ENCODE results near the gene ALDH9A1. TPM values are rescaled to one million over a fixed set of nuclear protein-coding genes. Genes with fewer than 3 reads are reported as not detected.
"Not testable (repeated sequence)": the region's sequence is repeated elsewhere in the genome, so short reads cannot be mapped to it uniquely, and the experiment has no call there.

Gene ALDH9A1
- 40.5 TPM for polyA plus RNA-seq (2013, experiment 1 of 2)
- polyA plus RNA-seq (2013, experiment 2 of 2): 42.0 TPM

DNA sequence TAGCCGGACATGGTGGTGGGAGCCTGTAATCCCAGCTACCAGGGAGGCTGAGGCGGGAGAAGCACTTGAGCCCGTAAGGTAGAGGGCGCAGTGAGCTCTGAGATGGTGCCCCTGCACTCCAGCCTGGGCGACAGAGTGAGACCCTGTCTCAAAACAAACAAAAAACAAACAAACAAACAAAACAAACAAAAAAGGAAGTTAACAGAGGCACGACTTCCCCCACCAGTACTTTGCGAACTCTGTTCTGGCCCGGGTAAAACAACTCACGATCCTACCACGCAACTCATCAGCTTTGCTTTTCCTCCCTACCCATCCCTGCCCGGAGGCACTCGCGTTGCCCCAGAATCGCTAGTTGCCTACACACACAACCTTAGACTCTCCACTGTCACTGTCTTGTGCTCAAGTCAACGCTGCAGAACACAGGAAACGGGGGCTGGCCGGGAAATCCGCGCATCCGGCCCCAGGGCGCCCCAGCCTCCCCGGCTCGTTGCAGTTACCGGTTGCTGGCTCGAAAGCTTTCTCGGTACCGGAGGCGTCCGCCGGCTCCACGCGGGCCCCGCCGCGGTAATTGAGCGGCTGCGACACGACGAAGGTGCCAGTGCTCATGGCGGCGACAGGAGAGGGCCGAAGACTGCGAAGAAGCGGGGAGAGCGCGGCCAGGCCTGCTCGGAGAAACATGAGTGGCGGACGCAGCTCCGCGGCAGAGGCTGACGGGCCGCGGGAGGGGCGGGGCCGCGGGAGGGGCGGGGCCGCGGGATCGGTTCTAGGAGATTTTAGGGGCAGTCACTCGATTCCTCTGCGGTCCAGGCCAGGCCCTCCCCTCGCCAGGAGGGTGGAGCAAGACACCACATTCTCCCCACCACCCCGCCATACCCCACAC lies at the start of gene ALDH9A1:
Gene ALDH9A1 (minus strand): TSS at position 682 of the 880 bp plus-strand sequence. CDS start 4 bp downstream, at position 678.
- Histone ChIP-seq H3K4me2 (ENCODE audit: insufficient read depth, low read length, poor library complexity, severe bottlenecking) (peak within 1 kb of the TSS; percentile 80), H2AFZ (ENCODE audit: low read length) (peak within 1 kb of the TSS; percentile 88), H4K8ac (ENCODE audit: low read depth, low read length) (no peak within 1 kb of the TSS), H3K36me3 (replicated peaks in 1 of 2; ENCODE audit: control insufficient read depth in 2 of 2, insufficient read depth in 2 of 2, low read length in 2 of 2) (peaks cover 0 to 9% of the 10 kb centered on the region in 2 donors), H3K23ac (ENCODE audit: low read depth, low read length, poor library complexity) (peak within 1 kb of the TSS; percentile 98), H2BK15ac (ENCODE audit: low read length) (peak within 1 kb of the TSS; percentile 21), H3K27ac (replicated peaks; ENCODE audit: low read length) (peak within 1 kb of the TSS; percentile 88), H3K9ac (ENCODE audit: low read depth, low read length, poor library complexity) (peak within 1 kb of the TSS; percentile 98), H3K27me3 (ENCODE audit: control insufficient read depth in 3 of 3, insufficient read depth in 3 of 3, low read depth in 1 of 3, low read length in 3 of 3) (no peaks in the 10 kb centered on the region), H3K18ac (ENCODE audit: low read length) (peak within 1 kb of the TSS; percentile 99), H2BK12ac (ENCODE audit: low read length) (no peak within 1 kb of the TSS), H2BK5ac (ENCODE audit: low read length) (peak within 1 kb of the TSS; percentile 77), H3K4me3 (ENCODE audit: low read length in 2 of 2) (peak within 1 kb of the TSS; percentile 98 to 99), H2BK120ac (ENCODE audit: low read depth, low read length) (peak within 1 kb of the TSS; percentile 78), H2AK5ac (ENCODE audit: low read depth, low read length) (no peak within 1 kb of the TSS), H3K4ac (ENCODE audit: low read length) (no peak within 1 kb of the TSS), H3K79me1 (ENCODE audit: low read depth, low read length) (no peaks in the 10 kb centered on the region), H3K14ac (ENCODE audit: low read length) (peak within 1 kb of the TSS; percentile 94), H4K91ac (ENCODE audit: low read depth, low read length, poor library complexity) (no peak within 1 kb of the TSS), H3K9me3 (replicated peaks in 1 of 2; ENCODE audit: control insufficient read depth in 2 of 2, insufficient read depth in 1 of 2, low read depth in 1 of 2, low read length in 2 of 2) (peaks cover 0 to 4% of the 10 kb centered on the region in 2 donors), H3K4me1 (ENCODE audit: control insufficient read depth in 2 of 2, insufficient read depth in 1 of 2, low read depth in 1 of 2, low read length in 2 of 2) (no peaks in the 10 kb centered on the region)
- DNase-seq (ENCODE audit: low spot score): peak; percentile 77
- WGBS, 2 donors (ENCODE audit: extremely low coverage in 2 of 2, insufficient read length in 2 of 2, insufficient replicate concordance in 1 of 2): no CpG with 5 or more reads among the region's 65 CpGs

DNA sequence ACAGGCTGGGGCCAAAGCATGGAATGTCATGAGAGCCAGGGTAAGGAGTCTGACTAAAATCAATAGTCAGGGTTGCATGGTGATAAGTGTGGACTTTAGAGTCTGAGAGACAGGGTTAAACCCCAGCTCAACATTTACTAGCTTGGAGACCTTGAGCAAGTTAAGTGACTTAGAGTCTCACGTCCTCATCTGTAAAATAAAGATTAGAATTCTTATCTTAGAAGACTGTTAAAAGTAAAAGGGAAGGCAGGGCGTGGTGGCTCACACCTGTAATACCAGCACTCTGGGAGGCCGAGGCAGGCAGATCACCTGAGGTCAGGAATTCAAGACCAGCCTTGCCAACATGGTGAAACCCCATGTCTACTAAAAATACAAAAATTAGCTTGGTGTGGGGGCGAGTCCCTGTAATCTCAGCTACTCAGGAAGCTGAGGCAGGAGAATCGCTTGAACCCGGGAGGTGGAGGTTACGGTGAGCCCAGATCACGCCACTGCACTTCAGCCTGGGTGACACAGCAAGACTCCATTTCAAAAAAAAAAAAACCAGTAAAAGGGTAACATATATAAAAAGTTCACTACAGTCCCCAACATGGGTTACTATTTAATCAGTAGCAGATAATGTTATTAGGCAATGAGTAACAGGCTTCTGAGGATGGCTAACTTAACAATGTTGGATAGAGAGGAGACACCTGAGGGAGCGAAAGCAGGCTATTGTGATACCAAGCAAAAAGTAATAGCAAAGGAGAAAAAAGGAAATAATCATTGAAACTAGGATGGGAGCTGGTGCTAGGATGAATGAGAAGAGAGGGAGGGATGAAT lies 49.5 kb upstream of the ALDH9A1 start:
- H4K8ac ChIP-seq (ENCODE audit: low read depth, low read length): no peak overlapping the region
- no peak overlapping the region for H3K27ac ChIP-seq (replicated peaks; ENCODE audit: low read length)
- H3K27me3 ChIP-seq (ENCODE audit: control insufficient read depth in 3 of 3, insufficient read depth in 3 of 3, low read depth in 1 of 3, low read length in 3 of 3): no peaks in the 10 kb centered on the region
- no peaks in the 10 kb centered on the region for H3K9me3 ChIP-seq (replicated peaks in 1 of 2; ENCODE audit: control insufficient read depth in 2 of 2, insufficient read depth in 1 of 2, low read depth in 1 of 2, low read length in 2 of 2)
- H3K23ac ChIP-seq (ENCODE audit: low read depth, low read length, poor library complexity): no peak overlapping the region
- H3K14ac ChIP-seq (ENCODE audit: low read length): no peak overlapping the region
- no peak for DNase-seq (ENCODE audit: low spot score)
- H3K18ac ChIP-seq (ENCODE audit: low read length): no peak overlapping the region
- WGBS, 2 donors (ENCODE audit: extremely low coverage in 2 of 2, insufficient read length in 2 of 2, insufficient replicate concordance in 1 of 2): no CpG with 5 or more reads among the region's 9 CpGs
- no peak overlapping the region for H3K4me2 ChIP-seq (ENCODE audit: insufficient read depth, low read length, poor library complexity, severe bottlenecking)
- H3K4me1 ChIP-seq (ENCODE audit: control insufficient read depth in 2 of 2, insufficient read depth in 1 of 2, low read depth in 1 of 2, low read length in 2 of 2): no peaks in the 10 kb centered on the region
- no peak overlapping the region for H2BK5ac ChIP-seq (ENCODE audit: low read length)
- no peak overlapping the region for H3K4me3 ChIP-seq (ENCODE audit: low read length in 2 of 2)
- no peaks in the 10 kb centered on the region for H3K79me1 ChIP-seq (ENCODE audit: low read depth, low read length)
- peaks cover 0 to 51% of the 10 kb centered on the region in 2 donors for H3K36me3 ChIP-seq (replicated peaks in 1 of 2; ENCODE audit: control insufficient read depth in 2 of 2, insufficient read depth in 2 of 2, low read length in 2 of 2)
- no peak overlapping the region for H2BK15ac ChIP-seq (ENCODE audit: low read length)
- no peak overlapping the region for H2BK120ac ChIP-seq (ENCODE audit: low read depth, low read length)
- H2AFZ ChIP-seq (ENCODE audit: low read length): no peak overlapping the region
- no peak overlapping the region for H3K4ac ChIP-seq (ENCODE audit: low read length)
- H2BK12ac ChIP-seq (ENCODE audit: low read length): no peak overlapping the region
- no peak overlapping the region for H4K91ac ChIP-seq (ENCODE audit: low read depth, low read length, poor library complexity)
- H3K9ac ChIP-seq (ENCODE audit: low read depth, low read length, poor library complexity): no peak overlapping the region
- no peak overlapping the region for H2AK5ac ChIP-seq (ENCODE audit: low read depth, low read length)

DNA sequence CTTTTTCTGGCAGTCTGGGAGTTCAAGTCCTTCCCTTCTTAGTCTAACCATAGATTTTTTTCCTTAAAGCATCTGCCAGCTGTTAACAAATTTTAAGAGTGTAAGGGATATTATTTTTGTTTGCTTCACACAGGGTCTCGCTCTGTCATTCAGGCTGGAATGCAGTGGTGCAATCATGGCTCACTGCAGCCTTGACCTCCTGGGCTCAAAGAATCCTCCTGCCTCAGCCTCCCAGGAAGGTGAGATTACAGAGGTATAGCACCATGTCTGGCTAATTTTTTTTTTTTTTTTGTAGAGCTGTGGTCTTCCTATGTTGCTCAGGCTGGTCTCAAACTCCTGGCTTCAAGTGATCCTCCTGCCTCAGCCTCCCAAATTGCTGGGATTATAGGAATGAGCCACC lies 46.6 kb upstream of the ALDH9A1 start:
- WGBS, 2 donors (ENCODE audit: extremely low coverage in 2 of 2, insufficient read length in 2 of 2, insufficient replicate concordance in 1 of 2): no CpG with 5 or more reads among the region's 1 CpG

DNA sequence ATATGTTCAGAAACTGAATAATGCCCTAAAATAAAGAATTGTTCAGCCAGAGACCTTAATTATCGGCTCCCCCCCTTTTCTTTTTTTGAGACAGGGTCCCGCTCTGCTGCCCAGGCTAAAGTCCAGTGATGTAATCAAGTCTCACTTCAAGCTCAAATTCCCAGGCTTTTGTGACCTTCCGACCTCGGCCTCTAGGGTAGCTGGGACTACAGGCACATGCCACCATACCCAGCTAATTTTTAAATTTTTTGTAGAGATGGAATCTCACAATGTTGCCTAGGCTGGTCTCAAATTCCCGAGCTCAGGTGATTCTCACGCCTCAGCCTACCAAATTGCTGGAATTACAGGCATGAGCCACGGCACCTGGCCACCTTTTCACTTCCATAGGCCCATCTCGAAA lies 43.8 kb upstream of the ALDH9A1 start:
- no CpG with 5 or more reads among the region's 8 CpGs for WGBS, 2 donors (ENCODE audit: extremely low coverage in 2 of 2, insufficient read length in 2 of 2, insufficient replicate concordance in 1 of 2)
- no peak overlapping the region for H4K91ac ChIP-seq (ENCODE audit: low read depth, low read length, poor library complexity)

More for the DNA sequence above, 46.6 kb upstream of the ALDH9A1 start:
- H3K14ac ChIP-seq (ENCODE audit: low read length); H3K4ac ChIP-seq (ENCODE audit: low read length); H2AK5ac ChIP-seq (ENCODE audit: low read depth, low read length); H3K9ac ChIP-seq (ENCODE audit: low read depth, low read length, poor library complexity); H3K18ac ChIP-seq (ENCODE audit: low read length); H3K4me2 ChIP-seq (ENCODE audit: insufficient read depth, low read length, poor library complexity, severe bottlenecking); H4K91ac ChIP-seq (ENCODE audit: low read depth, low read length, poor library complexity); H3K4me1 ChIP-seq (ENCODE audit: control insufficient read depth in 2 of 2, insufficient read depth in 1 of 2, low read depth in 1 of 2, low read length in 2 of 2); H3K27me3 ChIP-seq (ENCODE audit: control insufficient read depth in 3 of 3, insufficient read depth in 3 of 3, low read depth in 1 of 3, low read length in 3 of 3); DNase-seq (ENCODE audit: low spot score); H3K23ac ChIP-seq (ENCODE audit: low read depth, low read length, poor library complexity); H3K4me3 ChIP-seq (ENCODE audit: low read length in 2 of 2); H3K9me3 ChIP-seq (replicated peaks in 1 of 2; ENCODE audit: control insufficient read depth in 2 of 2, insufficient read depth in 1 of 2, low read depth in 1 of 2, low read length in 2 of 2); H2BK5ac ChIP-seq (ENCODE audit: low read length); H3K79me1 ChIP-seq (ENCODE audit: low read depth, low read length); H2BK120ac ChIP-seq (ENCODE audit: low read depth, low read length); H2BK15ac ChIP-seq (ENCODE audit: low read length); H2BK12ac ChIP-seq (ENCODE audit: low read length); H3K27ac ChIP-seq (replicated peaks; ENCODE audit: low read length); H4K8ac ChIP-seq (ENCODE audit: low read depth, low read length); H2AFZ ChIP-seq (ENCODE audit: low read length): not testable (repeated sequence)
- H3K36me3 ChIP-seq (replicated peaks in 1 of 2; ENCODE audit: control insufficient read depth in 2 of 2, insufficient read depth in 2 of 2, low read length in 2 of 2): peaks cover 3 to 57% of the 10 kb centered on the region in 2 donors

More for the DNA sequence above, 43.8 kb upstream of the ALDH9A1 start:
- Histone ChIP-seq H3K9me3 (replicated peaks in 1 of 2; ENCODE audit: control insufficient read depth in 2 of 2, insufficient read depth in 1 of 2, low read depth in 1 of 2, low read length in 2 of 2) (peaks cover 0 to 6% of the 10 kb centered on the region in 2 donors), H3K18ac (ENCODE audit: low read length) (no peak overlapping the region), H3K79me1 (ENCODE audit: low read depth, low read length) (no peaks in the 10 kb centered on the region), H3K4me2 (ENCODE audit: insufficient read depth, low read length, poor library complexity, severe bottlenecking) (no peak overlapping the region), H2BK12ac (ENCODE audit: low read length) (no peak overlapping the region), H3K14ac (ENCODE audit: low read length) (no peak overlapping the region), H2AFZ (ENCODE audit: low read length) (no peak overlapping the region), H2BK120ac (ENCODE audit: low read depth, low read length) (no peak overlapping the region), H3K23ac (ENCODE audit: low read depth, low read length, poor library complexity) (no peak overlapping the region), H3K4me3 (ENCODE audit: low read length in 2 of 2) (no peak overlapping the region), H2BK15ac (ENCODE audit: low read length) (no peak overlapping the region), H3K27ac (replicated peaks; ENCODE audit: low read length) (no peak overlapping the region), H4K8ac (ENCODE audit: low read depth, low read length) (no peak overlapping the region), H3K4ac (ENCODE audit: low read length) (no peak overlapping the region), H3K36me3 (replicated peaks in 1 of 2; ENCODE audit: control insufficient read depth in 2 of 2, insufficient read depth in 2 of 2, low read length in 2 of 2) (peaks cover 3 to 55% of the 10 kb centered on the region in 2 donors), H3K9ac (ENCODE audit: low read depth, low read length, poor library complexity) (no peak overlapping the region), H3K4me1 (ENCODE audit: control insufficient read depth in 2 of 2, insufficient read depth in 1 of 2, low read depth in 1 of 2, low read length in 2 of 2) (no peaks in the 10 kb centered on the region), H3K27me3 (ENCODE audit: control insufficient read depth in 3 of 3, insufficient read depth in 3 of 3, low read depth in 1 of 3, low read length in 3 of 3) (no peaks in the 10 kb centered on the region), H2BK5ac (ENCODE audit: low read length) (no peak overlapping the region), H2AK5ac (ENCODE audit: low read depth, low read length) (no peak overlapping the region)
- DNase-seq (ENCODE audit: low spot score): no peak
